HL-60 (cell line): ENCODE results near the gene C1orf105.

ENCODE experiments used
- POLR2AphosphoS5 ChIP-seq: IDR thresholded peaks from 2 replicates; pipeline ENCODE4 v1.6.1; 2012; ENCODE audit warnings: low read depth
- TF ChIP-seq, protein P1 (sequence below): IDR thresholded peaks from one replicate; pipeline ENCODE4 v1.5.1; 2011; ENCODE audit warnings: low read length, control low read depth, inconsistent platforms; ENCODE audit not compliant: insufficient read depth

DNA sequence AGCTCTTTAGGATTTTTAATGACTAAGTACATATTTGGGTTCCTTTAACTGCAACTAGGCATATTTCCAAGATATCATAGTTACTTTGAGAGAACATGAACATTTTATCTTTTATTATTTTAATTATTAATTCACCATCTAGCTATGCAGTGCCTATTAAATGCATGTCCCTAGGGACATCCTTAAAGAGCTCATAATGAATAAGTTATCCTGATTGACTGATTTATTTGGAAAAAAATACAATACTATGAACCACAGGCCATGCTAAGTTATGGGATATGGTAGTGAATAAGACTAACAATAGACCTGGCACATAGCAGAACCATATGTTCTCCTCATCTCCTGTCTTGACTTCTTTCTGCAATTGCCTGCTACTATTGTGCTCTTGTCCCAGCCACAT is 16.4 kb upstream of the C1orf105 start:
- TF ChIP-seq, protein P1, sequence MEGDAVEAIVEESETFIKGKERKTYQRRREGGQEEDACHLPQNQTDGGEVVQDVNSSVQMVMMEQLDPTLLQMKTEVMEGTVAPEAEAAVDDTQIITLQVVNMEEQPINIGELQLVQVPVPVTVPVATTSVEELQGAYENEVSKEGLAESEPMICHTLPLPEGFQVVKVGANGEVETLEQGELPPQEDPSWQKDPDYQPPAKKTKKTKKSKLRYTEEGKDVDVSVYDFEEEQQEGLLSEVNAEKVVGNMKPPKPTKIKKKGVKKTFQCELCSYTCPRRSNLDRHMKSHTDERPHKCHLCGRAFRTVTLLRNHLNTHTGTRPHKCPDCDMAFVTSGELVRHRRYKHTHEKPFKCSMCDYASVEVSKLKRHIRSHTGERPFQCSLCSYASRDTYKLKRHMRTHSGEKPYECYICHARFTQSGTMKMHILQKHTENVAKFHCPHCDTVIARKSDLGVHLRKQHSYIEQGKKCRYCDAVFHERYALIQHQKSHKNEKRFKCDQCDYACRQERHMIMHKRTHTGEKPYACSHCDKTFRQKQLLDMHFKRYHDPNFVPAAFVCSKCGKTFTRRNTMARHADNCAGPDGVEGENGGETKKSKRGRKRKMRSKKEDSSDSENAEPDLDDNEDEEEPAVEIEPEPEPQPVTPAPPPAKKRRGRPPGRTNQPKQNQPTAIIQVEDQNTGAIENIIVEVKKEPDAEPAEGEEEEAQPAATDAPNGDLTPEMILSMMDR = no peak
- no peak for TF ChIP-seq POLR2AphosphoS5
